Measurements from ENCODE around the gene ATXN1.

The ATXN1 gene

DNA sequence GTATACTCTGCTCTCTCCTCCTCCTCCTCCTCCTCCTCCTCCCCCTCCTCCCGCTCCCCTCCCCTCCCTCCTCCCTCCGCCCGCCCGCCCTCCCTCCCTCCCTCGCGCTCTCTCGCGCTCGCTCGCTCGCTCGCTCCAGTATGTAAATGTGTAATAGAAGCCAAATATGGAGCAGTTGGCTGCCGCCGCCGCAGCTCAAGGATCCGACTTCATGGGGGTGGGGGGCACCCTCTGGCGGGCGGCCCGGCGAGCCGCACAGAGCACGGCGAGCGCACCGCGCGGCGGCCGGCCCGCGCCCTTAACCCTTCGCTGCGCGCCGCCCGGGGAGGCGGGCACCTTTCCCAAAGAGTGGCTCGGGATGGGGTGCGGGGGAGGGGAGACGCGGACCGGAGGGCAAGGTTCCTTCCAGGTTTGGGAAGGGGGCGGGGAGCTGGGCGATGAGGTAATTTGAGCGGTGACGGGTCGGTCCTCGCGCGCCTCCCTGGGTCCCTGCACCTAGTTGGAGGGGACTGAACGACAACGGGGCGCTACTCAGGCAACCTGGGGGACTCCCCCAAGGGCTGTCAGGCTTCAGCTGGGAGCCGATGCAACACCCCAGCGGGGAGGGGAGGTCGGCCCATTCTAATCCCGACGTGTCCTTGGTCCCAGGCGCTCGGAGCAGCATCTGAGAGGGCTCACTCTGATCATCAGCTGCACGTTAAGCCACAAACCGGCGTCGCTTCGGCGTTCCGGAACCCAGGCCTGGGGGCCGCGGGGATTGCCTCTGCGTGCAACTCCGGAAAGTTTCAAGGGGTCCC lies 409 bp upstream of the ATXN1 start:
- DNase-seq: peak; percentile 51

DNA sequence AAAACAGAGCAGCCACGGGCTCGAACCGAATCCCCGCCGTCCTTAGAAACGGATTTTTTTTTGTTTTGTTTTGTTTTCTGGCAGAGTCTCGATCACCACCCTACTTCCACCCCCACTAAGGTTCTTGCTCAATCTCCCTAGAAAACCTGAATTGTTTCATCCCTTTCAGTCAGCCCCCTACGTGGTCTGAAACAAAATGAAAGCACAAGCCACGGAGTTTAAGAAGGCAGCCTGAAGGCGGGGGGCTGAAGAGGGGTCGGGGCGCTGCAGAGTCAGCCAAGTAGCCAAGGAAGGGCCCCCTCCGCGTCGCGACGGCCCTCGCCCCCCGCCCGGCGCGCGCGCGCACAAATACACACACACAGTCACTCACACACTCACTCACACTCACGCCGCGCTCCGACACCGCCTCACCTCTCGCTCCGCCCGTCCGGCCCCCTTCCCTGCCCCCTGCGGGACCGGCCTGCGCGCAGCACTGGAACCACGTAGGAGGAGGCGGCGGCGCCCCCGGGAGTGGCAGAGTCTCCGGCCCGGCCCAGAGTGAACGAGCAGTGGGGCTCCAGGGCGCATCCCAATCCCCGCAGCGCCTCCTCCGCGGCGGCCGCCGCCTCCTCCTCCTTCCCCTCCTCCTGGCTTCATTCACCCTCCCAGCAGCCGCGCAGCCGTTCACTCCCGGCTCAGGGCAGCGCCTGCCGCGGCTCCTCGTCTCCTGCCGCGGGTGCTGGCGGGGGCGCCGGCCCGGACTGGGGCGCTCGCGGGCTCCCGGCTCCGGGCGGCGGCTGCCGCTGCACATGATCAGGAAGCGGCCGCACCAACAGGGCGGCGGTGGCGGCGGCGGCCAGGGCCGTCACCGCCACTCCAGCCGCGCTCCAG lies 1.4 kb downstream of the ATXN1 start:
- no peak for DNase-seq

DNA sequence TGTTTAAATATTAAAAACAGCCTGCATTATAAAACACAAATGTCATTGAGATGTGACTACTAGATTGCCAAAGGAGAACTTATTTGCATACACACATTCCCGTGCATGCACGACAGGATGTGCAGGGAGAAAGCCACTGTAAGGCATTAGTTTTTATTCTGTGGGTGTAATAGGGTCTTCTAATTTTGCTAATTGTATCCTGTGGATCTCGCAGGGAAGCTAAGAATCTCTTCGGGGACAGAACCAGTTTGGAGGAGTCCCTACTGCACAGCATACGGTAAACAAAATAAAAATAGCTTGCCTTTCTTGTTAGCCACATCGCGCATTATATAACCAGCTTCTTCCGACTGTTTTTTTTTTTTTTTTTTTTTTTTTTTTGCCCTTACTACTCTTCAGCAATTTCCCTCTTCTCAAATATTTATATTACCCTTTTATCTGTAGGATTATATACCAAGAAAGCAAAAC lies 2.0 kb downstream of the ATXN1 start:
- DNase-seq: no peak

DNA sequence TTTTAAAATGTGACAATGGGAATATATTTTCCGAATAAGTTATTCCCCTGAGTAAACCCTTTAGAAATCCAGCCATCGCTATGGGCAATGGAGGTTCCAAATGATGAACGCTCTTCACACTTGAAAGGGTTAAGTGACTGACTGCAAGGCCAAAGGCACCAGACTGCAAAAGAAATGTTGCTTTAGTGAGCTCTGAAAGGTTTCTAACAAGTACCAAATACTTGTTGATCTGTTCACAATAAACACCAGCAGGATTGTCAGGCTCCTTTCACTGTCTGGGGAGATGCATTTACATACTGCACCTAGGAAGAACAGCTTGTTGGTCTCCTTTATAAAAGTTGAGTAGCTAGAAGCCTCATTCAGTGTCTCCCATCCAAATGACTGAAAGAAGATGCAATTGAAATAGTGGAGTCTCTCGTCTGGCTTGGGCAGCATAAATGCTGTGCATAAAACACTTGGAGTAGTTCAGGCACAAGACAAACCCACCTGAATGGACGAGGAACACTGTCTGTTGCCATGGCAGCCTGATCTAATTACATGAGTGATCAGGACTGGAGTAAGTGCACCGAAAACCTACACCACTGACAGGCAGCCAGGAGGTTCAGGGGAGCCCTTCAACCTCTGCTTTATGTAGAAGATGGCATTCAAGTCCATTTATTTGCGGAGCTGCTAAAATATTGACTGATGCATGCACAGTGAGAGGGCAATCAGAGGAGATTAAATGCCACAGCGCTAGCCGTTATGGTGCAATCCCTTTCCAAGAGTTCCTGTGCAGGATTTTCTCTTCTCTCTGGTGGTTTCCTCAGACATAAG lies 2.9 kb downstream of the ATXN1 start:
- no peak for DNase-seq

DNA sequence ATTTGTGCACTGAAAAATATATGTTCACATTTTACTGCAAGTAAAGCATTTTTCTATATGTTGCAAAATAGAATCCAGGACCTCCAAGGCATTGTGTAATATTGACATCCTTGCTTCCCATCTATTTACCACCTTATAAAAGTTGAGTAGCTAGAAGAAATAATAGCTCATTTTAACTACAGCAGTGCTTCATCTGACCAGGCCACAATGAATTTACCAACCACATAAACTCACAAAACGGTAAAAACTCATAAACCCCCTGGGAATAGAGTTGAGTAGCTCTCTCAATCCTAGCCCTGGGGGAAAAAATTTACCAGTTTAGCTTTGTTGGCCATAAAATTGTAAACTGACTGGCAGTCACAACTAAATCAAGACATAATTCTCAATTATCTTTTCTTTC lies 3.9 kb downstream of the ATXN1 start:
- DNase-seq: no peak

DNA sequence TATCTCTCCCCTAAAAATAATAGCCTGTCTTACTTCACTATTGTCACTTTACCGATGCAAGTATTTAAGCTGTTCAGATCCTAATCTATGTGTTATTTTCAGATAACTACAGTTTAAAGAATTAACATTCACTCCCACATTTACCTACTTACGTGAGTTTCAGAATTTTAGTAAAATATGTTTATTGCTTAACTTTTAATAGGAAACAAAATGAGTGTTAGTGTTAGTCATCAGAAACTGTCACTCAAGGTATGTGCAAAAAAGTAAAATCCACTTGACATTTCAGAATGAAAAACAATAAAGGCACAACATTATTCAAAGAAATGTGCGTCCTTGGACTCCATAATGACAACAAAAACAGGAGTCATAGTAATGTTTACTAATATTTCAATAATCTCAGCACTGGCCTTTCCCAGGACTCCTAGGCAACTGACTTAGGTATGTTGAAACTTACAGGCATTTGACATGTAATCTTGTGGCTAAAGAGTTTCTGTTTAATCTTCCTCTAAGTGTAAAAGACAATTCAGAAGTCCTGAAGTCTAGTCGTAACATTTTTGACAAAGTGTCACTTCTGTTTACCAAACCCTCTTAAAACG lies 4.5 kb downstream of the ATXN1 start:
- no peak for DNase-seq

DNA sequence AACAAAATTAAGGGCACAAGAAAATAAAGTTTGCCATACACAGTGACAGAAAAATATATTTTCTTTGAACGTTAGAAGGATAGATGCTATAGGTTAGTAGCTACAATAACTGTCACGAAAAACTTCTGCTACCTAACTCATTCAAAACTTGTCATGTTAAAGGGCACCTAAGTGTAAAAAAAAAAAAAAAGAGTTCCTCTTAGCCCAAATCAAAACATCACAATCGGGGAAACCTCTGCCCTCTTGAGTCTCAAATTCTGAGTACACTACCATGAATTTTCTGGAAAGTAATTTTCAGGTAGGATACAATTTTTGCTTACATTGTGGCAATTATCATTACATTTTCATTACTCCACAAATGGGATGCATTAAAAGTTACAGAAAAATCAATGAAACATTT lies 5.7 kb downstream of the ATXN1 start:
- no peak for DNase-seq

DNA sequence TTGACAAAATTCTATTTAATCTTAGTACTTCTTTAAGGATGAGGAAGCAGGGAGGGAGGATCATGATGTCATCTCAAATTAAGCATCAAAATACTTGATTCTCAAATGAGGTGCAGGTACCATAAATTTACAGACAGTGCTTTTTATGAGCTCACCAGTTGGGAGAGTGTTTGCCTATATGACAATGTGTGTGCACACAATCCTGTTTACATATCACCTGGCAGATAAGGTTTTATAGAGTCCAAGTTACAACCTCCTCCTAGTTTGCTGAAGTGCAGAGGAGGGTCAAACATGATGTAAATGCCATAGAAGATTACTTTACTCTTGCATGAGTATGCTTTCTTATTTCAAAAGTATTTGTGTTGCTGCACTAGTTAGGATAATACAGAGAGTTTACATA lies 6.4 kb downstream of the ATXN1 start:
- no peak for DNase-seq

DNA sequence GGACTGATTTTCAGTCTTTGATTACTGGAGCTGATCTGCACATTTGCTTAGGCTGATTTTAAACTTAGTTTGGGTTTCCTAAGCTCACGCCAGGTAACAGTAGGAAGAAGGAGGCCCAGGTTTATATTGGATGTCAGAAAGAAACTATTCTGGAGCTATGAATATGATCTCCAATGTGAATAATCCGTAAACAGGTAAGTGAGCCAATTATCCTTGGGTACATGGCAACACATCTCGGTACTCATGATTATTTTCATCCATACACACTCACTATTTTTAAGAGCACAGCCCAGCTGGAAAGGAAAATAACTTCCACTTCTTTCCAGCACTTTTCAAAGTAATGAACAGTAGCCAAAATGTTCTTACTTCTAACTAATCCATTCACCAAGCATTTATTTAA lies 7.0 kb downstream of the ATXN1 start:
- no peak for DNase-seq

DNA sequence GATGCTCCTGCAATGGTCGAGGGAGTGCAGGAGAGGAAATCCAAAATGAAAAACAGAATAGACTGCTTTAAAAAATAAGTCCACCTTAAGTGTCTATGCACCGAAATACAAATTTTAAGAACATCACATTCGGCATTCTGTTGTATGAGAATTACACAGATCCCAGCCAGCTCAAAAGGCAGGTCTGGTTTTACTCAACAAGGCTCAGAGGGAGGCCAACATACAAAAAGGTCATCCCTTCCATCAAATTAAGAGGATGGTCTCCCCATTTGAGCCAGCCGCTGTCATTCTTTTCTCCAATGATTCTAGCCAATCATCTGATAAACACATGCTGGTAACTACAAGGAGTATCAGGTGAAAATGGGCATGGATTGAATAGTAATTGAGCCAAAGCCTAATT lies 7.9 kb downstream of the ATXN1 start:
- no peak for DNase-seq

DNA sequence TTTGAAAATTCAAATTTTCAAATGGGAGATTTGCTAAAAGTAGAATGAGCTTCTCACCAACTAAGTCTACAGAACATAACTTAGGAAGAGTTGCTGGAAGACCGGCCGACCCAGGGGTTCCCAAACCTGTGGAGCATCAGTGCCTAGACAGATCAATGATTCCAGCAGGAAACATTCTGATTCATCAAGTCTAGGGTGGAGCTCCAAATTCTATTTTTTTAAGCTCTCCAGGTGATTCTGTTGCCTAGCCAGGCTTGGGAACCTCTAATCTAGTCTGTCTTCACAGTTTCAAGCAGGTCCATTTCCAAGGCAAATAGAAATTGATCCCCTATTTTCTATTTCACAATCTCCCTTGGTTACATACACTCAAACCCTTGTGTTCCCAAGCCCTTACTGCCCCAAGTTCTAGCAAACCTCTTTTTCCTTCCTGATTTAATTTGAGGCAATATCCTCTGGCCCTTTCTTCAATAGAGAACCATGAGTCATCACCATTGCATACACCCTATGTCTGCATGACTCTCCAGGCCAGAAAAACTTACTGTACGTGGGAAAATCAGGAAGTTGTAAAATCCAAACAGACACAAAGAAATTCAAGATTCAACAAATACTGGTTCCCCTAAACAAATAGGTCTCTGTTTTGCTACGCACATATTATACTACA lies 8.9 kb downstream of the ATXN1 start:
- no peak for DNase-seq

DNA sequence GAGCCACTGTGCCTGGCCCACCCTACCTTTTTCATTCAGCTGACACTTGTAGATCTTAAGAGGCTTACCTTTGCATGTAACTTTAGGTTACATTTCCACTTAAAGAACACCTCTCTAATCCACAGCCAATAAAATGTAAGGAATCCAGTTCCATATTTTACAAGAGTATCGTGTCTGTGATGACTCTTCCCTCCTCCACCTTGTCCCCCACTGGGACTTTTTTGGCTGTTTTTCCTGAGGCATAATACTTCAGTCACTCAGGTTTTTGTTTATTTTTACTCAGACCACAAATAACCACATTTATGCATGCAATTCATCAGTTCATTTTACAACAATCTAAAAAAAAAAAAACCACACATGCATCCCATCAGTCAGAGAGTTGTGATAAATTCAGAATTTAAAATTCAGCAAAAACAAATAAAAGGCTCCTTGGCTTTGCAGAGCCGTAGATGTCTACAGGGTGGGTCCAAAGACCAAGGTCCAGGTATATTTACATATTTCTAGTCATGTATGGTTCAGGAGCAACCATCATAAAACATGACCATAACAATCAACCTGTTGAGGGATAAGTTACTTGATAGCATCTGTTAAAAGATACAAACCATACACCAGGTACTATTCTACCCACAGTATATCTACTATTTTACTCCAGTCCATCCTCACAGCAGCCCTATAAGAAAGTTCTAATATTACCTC lies 9.9 kb downstream of the ATXN1 start:
- no peak for DNase-seq

DNA sequence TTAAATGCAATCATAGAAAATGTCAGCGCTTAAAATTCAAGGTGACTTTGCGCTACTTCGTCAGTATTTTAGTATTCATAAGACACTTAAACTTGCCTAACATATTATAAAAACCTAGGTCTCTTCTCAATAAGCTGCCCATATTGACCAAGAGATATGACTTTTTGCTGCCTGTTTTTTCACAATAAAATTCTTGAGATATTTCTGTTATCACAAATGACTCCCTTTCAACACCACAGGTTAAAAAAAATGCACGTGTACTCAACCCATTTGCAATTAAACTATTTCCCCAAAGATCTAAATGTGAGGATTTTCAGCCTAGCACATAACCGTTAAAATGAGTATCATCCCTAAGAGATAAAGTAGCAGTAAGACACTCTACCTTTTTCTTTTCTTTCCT lies 10.7 kb downstream of the ATXN1 start:
- no peak for DNase-seq

DNA sequence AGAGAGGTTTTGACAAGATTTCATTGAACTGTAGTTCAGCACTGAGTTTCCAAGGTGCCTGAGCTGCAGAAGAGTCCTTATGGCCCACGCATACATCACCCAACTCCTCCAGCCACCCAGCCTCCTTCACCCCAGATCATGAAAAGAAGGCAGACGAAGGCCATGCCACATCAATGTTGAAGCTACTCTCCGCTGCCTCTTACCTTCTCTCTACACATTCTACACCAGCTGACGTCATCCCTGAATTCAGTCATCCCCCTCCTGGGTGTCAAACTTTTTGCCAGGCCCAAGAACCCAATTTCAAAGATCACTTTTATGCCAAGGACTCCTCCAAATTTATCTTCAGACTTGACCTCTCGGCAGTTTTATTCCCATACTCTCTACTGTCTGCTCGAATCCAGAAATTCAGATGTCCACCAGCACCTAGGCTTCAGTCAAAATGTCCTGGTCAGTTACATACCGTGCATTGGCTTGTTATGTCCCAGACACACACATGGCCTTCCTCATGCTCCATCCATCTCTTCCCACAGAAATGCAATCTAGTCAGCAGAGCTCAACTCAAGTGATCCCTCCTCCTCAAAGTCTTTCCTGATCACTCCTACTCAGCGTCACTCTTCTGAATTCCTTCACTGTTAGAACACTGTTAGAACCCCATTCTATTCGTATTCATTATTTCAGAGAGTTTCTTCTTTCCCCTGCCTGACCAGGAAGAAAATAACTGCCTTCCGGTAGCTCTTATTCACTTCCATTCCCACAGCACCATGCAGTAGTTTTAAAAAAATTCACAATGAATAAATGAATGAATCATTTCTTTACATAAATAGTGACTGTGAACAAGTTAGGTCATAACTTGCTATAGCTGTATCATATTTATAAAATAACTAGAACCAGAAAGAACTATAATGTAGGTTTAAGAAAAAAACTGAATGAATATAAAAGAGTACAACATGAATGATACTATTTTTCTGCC lies 11.5 kb downstream of the ATXN1 start:
- DNase-seq: no peak

DNA sequence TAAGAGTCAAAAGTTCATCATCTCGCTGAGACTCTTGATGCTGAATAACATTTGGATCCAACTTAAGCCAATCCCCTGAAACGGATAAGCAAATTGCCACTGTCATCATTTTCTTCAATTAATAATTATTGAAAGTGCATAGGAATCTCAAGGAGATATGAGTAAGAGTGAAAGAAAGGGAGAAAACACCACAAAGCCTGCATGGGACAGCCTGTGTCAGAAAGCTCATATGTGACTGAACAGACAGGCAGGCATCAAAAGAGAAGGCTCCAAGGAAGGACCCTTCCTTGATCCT lies 13.3 kb downstream of the ATXN1 start:
- DNase-seq: no peak

DNA sequence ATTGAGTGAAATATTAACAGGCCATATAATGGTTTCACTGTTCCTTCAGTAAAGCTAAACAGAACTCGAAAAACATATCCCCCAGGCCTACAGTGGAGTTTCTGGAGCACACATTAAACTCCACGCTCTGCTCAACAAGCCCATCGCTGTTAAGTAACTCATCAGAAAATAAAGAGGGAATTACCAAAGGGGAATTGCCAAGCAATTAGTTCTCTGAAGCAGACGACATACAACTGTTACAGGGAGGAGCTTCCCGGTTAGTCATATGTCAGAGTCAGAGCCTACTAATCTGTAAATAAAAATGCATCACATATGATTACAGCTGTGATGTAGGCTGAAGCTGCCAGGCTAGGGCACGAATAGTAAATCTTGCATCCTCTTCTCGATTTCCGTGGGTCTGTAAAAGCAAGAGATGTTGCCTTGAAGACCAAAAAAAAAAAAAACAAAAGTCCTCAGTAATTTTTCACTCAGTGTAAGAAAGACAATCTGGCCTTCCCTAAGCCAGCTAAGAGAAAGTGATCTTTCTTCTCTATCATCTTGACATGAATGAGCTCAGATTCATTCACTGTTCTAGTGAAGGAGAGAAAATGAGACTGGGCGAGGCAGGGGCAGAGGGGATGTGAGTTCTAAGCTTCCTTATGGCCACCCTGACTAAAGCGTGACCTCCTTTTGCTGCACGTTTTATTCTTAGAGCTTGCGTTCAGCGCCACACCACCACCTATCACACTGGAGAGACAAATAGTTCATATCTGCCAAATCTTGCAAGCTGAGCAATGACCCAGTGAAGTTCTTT lies 13.8 kb downstream of the ATXN1 start:
- no peak for DNase-seq

DNA sequence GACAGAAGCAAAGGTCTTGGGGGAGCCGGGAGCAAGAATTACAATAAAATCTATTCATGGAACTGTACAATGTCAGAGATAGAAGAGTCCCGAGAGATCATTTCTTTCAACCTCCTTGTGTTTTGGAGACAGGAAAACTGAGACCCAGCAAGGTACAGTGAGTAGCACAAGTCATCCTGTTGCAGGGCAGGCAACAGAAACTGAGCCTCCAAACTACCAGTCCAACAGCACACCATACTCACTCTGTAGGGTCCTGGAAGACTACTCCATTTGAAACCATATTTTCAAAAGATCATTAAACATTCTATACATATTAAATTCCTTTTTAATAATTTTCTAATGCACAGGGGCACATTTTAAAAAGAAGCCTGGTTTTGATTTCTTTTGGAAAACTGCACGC lies 14.4 kb downstream of the ATXN1 start:
- DNase-seq: no peak

DNA sequence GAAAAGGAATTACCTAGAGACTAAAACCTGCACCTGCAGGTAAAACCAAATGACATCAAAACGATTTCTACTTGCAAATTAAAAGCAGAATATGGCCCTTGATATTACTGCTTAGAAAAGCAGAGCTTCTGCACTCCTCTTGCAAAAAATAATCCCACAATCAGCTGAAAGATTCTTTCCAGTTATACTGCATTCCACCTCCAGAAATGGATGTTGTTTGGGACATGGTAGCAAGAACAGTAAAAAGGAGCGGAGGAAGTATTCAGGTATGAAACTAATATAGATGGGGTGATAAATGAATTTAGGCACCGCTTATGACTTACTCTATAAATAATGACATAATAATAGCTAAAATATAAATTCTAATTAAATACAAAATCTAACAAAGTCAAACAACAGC lies 14.9 kb downstream of the ATXN1 start:
- no peak for DNase-seq

DNA sequence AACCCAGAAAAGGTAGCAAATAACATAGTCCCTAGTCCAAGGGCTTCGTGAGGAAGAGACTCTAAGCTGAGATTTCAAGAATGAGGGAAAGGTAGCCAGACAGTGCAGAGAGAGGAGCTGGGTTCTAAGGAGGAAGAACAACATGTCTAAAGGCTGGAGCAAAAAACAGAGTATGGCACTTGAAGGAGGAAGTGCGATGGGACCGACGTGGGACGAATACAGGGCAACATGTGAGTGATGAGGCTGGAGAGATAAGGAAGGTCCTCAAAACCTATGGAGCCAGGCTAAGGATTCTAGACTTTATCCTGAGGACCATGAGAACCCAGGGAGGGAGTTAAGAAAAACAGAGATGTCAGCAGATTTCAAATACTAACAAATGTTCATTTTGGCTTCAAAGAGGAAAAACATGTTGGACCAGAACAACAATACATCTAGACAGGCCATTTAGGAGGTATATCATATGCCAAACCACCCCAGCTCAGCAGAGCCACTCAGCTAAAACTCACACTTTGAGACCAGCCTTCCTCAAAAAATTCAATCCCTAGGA lies 17.5 kb downstream of the ATXN1 start:
- no peak for DNase-seq

DNA sequence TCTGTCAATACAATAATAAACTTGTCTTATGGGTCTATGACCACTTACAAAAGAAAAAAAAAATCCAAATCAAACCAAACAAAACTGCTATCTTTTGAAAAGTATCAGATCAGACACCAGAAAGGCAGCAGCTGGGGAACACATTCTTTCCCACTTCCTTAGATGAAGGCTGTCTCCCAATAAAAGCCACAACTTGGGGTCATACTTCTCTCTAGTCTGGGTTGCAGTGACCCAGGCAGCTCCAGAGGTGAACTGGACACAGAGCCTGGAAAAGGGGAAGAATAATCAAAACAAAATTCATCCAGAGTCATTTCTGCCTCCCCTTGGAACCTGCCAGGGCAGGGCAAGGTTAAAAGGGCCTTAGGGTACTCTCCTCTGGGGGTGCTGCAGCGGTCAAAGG lies 19.1 kb downstream of the ATXN1 start:
- no peak for DNase-seq
